NK-92 (cell line): ENCODE measurements around the gene HIVEP3.

Experiments used
- DNase-seq: peaks from one replicate; lab custom pipeline; 2025; ENCODE audit not compliant: unreplicated experiment; lab: John Stamatoyannopoulos, UW

Gene HIVEP3

GRCh38 chr1:41659903-41660302, 258.8 kb downstream of the HIVEP3 start:
- DNase-seq = no peak

GRCh38 chr1:41659159-41659495, 259.6 kb downstream of the HIVEP3 start:
- no peak for DNase-seq

- DNase-seq = no peak
Measured at GRCh38 chr1:41658431-41659158, 260.1 kb downstream of the HIVEP3 start.

GRCh38 chr1:41657679-41658295, 260.9 kb downstream of the HIVEP3 start:
- no peak for DNase-seq

- DNase-seq = no peak
Measured at GRCh38 chr1:41656825-41657500, 261.8 kb downstream of the HIVEP3 start.

GRCh38 chr1:41656068-41656467, 262.7 kb downstream of the HIVEP3 start:
- DNase-seq = no peak

GRCh38 chr1:41655632-41656031, 263.1 kb downstream of the HIVEP3 start:
- DNase-seq = no peak

GRCh38 chr1:41653574-41653973, 265.1 kb downstream of the HIVEP3 start:
- DNase-seq = no peak

- DNase-seq = no peak
Measured at GRCh38 chr1:41652384-41653265, 266.1 kb downstream of the HIVEP3 start.

- DNase-seq = no peak
Measured at GRCh38 chr1:41650028-41650880, 268.5 kb downstream of the HIVEP3 start.

- DNase-seq = no peak
Measured at GRCh38 chr1:41649396-41650027, 269.2 kb downstream of the HIVEP3 start.

- no peak for DNase-seq
Measured at GRCh38 chr1:41648844-41649243, 269.9 kb downstream of the HIVEP3 start.

GRCh38 chr1:41648230-41648629, 270.5 kb downstream of the HIVEP3 start:
- no peak for DNase-seq

GRCh38 chr1:41647221-41648135, 271.2 kb downstream of the HIVEP3 start:
- DNase-seq = no peak

- no peak for DNase-seq
Measured at GRCh38 chr1:41646186-41646585, 272.5 kb downstream of the HIVEP3 start.

GRCh38 chr1:41645062-41645461, 273.7 kb downstream of the HIVEP3 start:
- DNase-seq = no peak

GRCh38 chr1:41642922-41643821, 275.6 kb downstream of the HIVEP3 start:
- DNase-seq = no peak

GRCh38 chr1:41641941-41642527, 276.7 kb downstream of the HIVEP3 start:
- no peak for DNase-seq
